GM18951 (cell line): ENCODE results near the gene GBP2.
"Not testable (repeated sequence)": the region's sequence is repeated elsewhere in the genome, so short reads cannot be mapped to it uniquely, and the experiment has no call there.

ENCODE experiments used
- POLR2A ChIP-seq: IDR thresholded peaks from 4 replicates; pipeline ENCODE4 v1.6.1; 2011; ENCODE audit warnings: mild to moderate bottlenecking; ENCODE audit not compliant: insufficient read length, insufficient read depth; ENCODE audit errors: extremely low read depth
- in situ Hi-C: fragments of 300-500 bp; cut with MboI; formaldehyde crosslinking; loops from one replicate; pipeline ENCODE4 v1.12.0; 2022; ENCODE audit warnings: low sequenced_read_pairs, mixed read lengths, inconsistent platforms; ENCODE audit not compliant: unreplicated experiment

The GBP2 gene

DNA sequence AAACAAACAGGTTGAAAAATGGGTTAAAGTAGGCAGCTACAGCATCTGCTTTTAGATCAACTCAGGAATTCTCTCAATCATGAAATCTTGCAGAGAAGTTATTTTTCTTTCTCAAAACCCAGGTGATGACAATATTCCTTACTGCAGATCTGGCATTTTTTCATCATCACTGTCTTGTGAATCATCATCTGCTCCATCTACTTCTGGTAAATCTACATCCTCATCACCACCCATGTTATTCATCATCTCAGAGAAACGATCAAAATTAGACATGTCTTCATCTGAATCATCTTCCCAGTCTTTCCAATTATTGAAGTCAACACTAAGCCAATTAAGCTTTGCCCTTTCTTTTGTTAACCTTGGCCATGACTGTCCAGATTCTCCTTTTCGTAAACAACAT is 21.8 kb downstream of the GBP2 start:
- TF ChIP-seq POLR2A: no peak
- in situ Hi-C loops: no loop called here

- in situ Hi-C loops: no loop called here
- TF ChIP-seq POLR2A: no peak
These were observed 23.9 kb downstream of the GBP2 start for GRCh38 chr1:89102021-89102420.

GRCh38 chr1:89100412-89100811 is 25.5 kb downstream of the GBP2 start:
- in situ Hi-C loops: no loop called here
- no peak for TF ChIP-seq POLR2A

- in situ Hi-C loops: loop anchor here (10.0 kb wide), 1 partner anchor 256 kb away; no protein-coding TSS in a partner anchor
- no peak for TF ChIP-seq POLR2A
These were observed 27.1 kb downstream of the GBP2 start for GRCh38 chr1:89098857-89099256.

- no peak for TF ChIP-seq POLR2A
- in situ Hi-C loops: loop anchor here (10.0 kb wide), 1 partner anchor 259 kb away; no protein-coding TSS in a partner anchor
These were observed 30.2 kb downstream of the GBP2 start for GRCh38 chr1:89095737-89096136.

DNA sequence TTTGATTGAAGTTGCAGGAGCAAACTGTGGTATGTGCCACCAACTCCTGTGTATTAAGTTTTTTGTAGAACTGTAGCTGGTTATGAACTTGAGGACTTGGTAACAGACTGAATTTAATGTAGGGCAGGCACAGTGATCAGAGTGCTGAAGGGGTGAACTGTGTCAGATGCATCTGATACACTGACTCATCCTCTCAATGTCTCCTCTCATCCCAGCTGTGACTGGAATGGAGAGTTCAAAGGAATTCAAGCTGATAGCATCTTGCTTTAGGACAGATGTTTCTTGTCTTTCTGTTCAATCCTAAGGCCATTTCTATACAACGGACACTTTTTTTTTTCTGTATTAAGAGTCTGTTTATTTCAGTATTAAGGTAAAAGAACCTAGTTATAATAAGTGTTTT is 36.0 kb downstream of the GBP2 start:
- TF ChIP-seq POLR2A: no peak
- in situ Hi-C loops: loop anchor here (10.0 kb wide), 1 partner anchor 265 kb away; no protein-coding TSS in a partner anchor

DNA sequence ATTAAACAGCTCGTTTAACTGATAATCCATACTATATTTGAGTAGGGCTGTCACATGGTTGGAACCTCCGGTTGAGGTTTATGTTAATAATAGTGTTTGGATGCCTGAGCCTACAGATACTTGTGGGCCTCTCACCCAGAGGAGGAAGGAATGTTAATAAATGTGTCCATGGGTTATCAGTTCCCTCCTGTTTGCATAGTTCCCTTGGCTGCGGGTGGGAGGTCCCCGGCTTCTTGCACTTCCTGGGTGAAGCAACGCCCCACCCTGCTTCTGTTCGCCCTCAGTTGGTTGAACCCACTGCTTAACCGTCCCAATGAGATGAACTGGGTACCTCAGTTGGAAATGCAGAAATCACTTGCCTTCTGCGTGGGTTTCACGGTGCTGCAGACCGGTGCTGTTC is 37.3 kb downstream of the GBP2 start:
- no peak for TF ChIP-seq POLR2A
- in situ Hi-C loops: no loop called here

DNA sequence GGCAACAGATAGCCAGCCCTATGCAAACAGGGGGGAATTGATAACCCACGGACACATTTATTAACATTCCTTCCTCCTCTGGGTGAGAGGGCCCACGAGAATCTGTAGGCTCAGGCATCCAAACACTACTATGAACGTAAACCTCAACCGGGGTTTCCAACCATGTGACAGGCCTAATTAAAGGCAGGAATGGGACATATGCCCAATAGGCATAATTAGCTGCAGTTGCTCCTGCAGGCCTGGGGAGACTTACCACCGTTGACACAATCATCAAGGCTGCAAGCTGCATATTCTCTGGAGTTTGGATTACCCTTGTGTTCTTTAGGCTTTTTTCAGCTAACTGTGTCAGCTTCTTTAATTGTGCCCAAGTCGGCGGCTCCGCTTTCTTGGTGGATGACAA is 38.7 kb downstream of the GBP2 start:
- in situ Hi-C loops: no loop called here
- no peak for TF ChIP-seq POLR2A

DNA sequence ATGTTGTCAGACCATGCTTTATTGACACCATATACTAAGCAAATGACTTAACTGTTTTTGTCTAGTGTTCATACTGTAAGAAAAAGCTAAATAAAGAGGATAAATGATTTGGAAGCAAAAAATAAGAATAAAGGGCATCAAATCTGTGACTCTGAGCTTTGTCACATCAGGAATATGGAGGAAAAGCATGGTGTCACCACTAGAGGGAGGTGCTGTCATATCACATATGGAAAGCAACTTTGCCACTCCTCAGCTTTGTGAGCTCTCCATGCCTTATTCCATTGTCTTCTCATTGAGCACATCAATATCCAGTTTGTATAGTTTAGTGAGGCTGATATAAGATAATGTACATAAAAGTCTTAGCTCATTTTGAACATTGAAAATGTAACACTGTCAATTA is 40.1 kb downstream of the GBP2 start:
- in situ Hi-C loops: no loop called here
- TF ChIP-seq POLR2A: no peak

- in situ Hi-C loops: no loop called here
- TF ChIP-seq POLR2A: no peak
These were observed 44.9 kb downstream of the GBP2 start for GRCh38 chr1:89081005-89081404.

GRCh38 chr1:89080068-89080467 is 45.8 kb downstream of the GBP2 start:
- in situ Hi-C loops: not testable (repeated sequence)

DNA sequence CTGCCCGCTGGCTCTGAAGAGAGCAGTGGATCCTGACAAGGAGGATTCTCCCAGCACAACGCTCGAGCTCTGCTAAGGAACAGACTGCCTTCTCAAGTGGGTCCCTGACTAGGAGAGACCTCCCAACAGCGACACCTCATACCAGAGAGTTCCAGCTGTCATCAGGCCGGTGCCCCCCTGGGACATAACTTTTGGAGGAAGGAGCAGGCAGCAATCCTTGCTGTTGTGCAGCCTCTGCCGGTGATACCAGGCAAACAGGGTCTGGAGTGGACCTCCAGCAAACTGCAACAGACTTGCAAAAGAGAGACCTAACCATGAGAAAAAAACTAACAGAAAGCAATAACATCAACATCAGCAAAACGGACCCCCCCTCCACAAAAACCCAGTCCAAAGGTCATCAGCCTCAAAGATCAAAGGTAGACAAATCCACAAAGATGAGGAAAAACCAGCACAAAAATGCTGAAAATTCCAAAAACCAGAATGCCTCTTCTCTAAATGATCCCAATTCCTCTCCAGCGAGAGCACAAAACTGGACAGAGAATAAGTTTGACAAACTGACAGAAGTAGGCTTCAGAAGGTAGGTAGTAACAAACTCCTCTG is 53.3 kb downstream of the GBP2 start:
- in situ Hi-C loops: not testable (repeated sequence)

DNA sequence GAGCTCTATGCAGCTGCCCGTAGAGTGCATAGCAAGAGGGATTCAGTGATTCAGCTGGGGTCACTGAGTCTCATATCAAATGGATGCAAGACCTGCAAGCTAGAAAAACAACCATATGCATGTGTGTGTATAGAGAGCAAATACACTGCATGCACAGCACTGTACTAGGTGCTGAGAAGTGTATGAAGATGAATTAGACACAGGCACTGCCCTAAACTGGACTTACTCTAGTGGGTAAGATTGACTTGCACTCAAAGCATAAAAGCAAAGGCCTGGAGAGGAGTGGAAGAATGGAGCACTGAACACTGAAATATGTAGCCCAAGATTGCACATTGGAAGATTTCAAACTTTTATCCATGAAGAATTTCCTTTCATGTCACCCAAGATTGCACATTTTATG is 55.4 kb downstream of the GBP2 start:
- in situ Hi-C loops: no loop called here

GRCh38 chr1:89069951-89070350 is 56.0 kb downstream of the GBP2 start:
- no peak for TF ChIP-seq POLR2A
- in situ Hi-C loops: no loop called here

More for the DNA sequence above, 55.4 kb downstream of the GBP2 start:
- TF ChIP-seq POLR2A: no peak

GRCh38 chr1:89068291-89068690 is 57.6 kb downstream of the GBP2 start:
- in situ Hi-C loops: no loop called here
- TF ChIP-seq POLR2A: no peak
